WERI-Rb-1 (cell line): ENCODE measurements around the gene VWA5A.

Experiments used
- DNase-seq: peaks from one replicate; pipeline ENCODE4 v3.0.0-alpha.2; 2020
- H3K27ac ChIP-seq: fragments of 250-450 bp; sonication (Bioruptor Pico); 2 replicates; pipeline ENCODE4 v1.5.1; 2020; ENCODE audit warnings: mild to moderate bottlenecking, moderate library complexity
- H3K27me3 ChIP-seq: fragments of 250-450 bp; sonication (Bioruptor Pico); 2 replicates; pipeline ENCODE4 v1.5.1; 2021; ENCODE audit warnings: mild to moderate bottlenecking, low read depth, moderate library complexity; ENCODE audit not compliant: insufficient read depth, severe bottlenecking
- H3K36me3 ChIP-seq: fragments of 250-450 bp; sonication (Bioruptor Pico); 2 replicates; pipeline ENCODE4 v1.5.1; 2020; ENCODE audit warnings: mild to moderate bottlenecking, moderate library complexity
- H3K4me3 ChIP-seq: 2 replicates; pipeline ENCODE4 v1.5.1; 2011; ENCODE audit warnings: low read depth, mild to moderate bottlenecking, control low read depth, low read length
- H3K9me3 ChIP-seq: fragments of 250-450 bp; sonication (Bioruptor Pico); 2 replicates; pipeline ENCODE4 v1.5.1; 2021; ENCODE audit warnings: mild to moderate bottlenecking, moderate library complexity; ENCODE audit not compliant: severe bottlenecking
- CTCF ChIP-seq: IDR thresholded peaks from 2 replicates; pipeline ENCODE4 v1.5.1; 2011; ENCODE audit warnings: low read depth, mild to moderate bottlenecking, control low read depth, inconsistent platforms, low read length

The VWA5A gene

DNA sequence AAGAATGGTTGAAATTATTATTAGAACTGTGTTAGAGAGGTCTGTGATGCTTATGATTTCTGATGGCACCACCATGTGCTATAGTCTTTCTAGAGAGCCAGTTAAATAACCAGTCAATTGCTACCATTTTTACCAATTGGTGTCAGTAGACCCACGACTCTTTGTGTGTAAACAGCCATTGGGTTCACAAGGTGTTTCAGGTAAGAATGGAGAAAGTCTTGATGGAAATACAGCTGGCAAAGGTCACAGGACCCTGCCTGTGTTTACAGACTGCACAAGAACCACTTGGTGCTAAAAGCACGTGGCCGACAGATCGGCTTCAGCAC, 43.7 kb upstream of the VWA5A start:
- no peak for TF ChIP-seq CTCF
- Histone ChIP-seq H3K36me3 (no peaks in the 10 kb centered on the region), H3K27ac (no peak overlapping the region), H3K4me3 (no peak overlapping the region), H3K27me3 (no peaks in the 10 kb centered on the region), H3K9me3 (no peaks in the 10 kb centered on the region)
- no peak for DNase-seq

- Histone ChIP-seq H3K27me3 (no peaks in the 10 kb centered on the region), H3K9me3 (no peaks in the 10 kb centered on the region), H3K4me3 (no peak overlapping the region), H3K36me3 (no peaks in the 10 kb centered on the region), H3K27ac (no peak overlapping the region)
- no peak for DNase-seq
- no peak for TF ChIP-seq CTCF
Observed at GRCh38 chr11:124072147-124072546, 43.1 kb upstream of the VWA5A start.

- no peak for DNase-seq
- TF ChIP-seq CTCF, result no peak
- Histone ChIP-seq H3K4me3 (no peak overlapping the region), H3K27ac (no peak overlapping the region), H3K36me3 (no peaks in the 10 kb centered on the region), H3K27me3 (no peaks in the 10 kb centered on the region), H3K9me3 (no peaks in the 10 kb centered on the region)
Observed at GRCh38 chr11:124074554-124074953, 40.7 kb upstream of the VWA5A start.

DNA sequence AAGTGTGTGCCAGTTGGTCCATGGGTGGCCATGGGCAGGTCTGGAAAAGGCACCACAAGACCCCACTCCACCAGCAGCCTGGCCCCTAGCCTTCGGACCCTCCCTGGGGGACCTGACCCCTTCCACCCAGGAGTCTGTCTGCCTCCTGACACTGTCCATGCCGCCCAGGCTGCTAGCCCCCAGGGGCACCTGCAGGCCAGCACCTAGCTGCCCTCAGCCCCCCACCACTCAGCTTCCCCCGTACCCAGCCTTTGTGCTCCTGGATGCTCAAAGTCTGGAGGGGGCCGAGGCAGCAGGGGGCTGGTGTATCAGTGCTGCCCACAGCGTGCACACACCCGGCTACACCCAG, 39.8 kb upstream of the VWA5A start:
- Histone ChIP-seq H3K36me3 (no peaks in the 10 kb centered on the region), H3K4me3 (peak overlapping the region; percentile 78), H3K27ac (no peak overlapping the region), H3K27me3 (no peaks in the 10 kb centered on the region), H3K9me3 (no peaks in the 10 kb centered on the region)
- TF ChIP-seq CTCF, result no peak
- DNase-seq, result no peak

GRCh38 chr11:124075841-124076651, 39.2 kb upstream of the VWA5A start:
- 0 out of 2 replicates have a peak, but pooled peaks have one; percentile 13 for TF ChIP-seq CTCF
- Histone ChIP-seq H3K27me3 (no peaks in the 10 kb centered on the region), H3K9me3 (no peaks in the 10 kb centered on the region), H3K4me3 (peak overlapping the region; percentile 78), H3K27ac (peak overlapping the region; percentile 27), H3K36me3 (no peaks in the 10 kb centered on the region)
- peak; percentile 61 for DNase-seq

DNA sequence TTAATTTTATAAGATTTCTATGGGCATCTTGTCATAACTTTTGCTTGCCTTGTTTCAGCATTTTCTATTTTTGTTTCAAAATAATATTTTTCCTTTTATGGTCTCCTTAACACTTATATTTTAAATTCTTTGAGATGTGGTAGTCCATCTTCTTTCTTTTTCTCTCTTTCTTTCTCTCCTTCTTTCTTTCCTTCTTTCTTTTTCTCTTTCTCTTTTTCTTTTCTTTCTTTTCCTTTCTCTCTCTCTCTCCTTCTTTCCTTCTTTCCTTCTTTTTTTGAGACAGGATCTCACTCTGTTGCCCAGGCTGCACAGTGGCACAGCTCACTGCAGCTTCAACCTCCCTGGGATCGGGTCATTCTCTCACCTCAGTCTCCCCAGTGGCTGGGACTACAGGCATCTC, 38.0 kb upstream of the VWA5A start:
- DNase-seq, result no peak
- Histone ChIP-seq H3K27ac (no peak overlapping the region), H3K9me3 (no peaks in the 10 kb centered on the region), H3K27me3 (no peaks in the 10 kb centered on the region), H3K36me3 (no peaks in the 10 kb centered on the region), H3K4me3 (no peak overlapping the region)
- no peak for TF ChIP-seq CTCF
